ENCODE data around the gene CNOT6. TPM values are rescaled to one million over a fixed set of nuclear protein-coding genes. Genes with fewer than 3 reads are reported as not detected.

CNOT6 gene
- total RNA-seq, 4 donors from 2014 or later = 11.0 to 17.8 (median 15.0) TPM

DNA sequence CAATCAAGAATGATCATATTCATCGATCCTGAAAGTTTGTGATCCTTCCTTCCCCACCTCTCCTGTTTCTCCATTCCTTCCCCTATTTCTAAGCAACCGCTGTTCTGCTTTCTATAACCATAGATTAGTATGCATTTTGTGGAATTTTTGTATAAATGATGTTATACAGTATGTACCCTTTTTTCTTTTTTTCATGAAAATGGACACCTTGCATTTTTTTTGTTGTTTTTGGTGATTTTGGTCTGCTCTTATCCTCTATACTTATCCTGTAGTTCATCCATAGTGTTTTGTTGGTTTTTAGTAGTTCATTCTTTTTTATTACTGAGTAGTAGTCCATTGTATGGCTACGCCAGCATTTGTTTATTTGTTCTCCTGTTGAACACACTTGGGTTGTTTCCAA lies 51.1 kb downstream of the CNOT6 start:
- H3K36me3 ChIP-seq = peaks cover 13% of the 10 kb centered on the region
- TF ChIP-seq, protein P1, sequence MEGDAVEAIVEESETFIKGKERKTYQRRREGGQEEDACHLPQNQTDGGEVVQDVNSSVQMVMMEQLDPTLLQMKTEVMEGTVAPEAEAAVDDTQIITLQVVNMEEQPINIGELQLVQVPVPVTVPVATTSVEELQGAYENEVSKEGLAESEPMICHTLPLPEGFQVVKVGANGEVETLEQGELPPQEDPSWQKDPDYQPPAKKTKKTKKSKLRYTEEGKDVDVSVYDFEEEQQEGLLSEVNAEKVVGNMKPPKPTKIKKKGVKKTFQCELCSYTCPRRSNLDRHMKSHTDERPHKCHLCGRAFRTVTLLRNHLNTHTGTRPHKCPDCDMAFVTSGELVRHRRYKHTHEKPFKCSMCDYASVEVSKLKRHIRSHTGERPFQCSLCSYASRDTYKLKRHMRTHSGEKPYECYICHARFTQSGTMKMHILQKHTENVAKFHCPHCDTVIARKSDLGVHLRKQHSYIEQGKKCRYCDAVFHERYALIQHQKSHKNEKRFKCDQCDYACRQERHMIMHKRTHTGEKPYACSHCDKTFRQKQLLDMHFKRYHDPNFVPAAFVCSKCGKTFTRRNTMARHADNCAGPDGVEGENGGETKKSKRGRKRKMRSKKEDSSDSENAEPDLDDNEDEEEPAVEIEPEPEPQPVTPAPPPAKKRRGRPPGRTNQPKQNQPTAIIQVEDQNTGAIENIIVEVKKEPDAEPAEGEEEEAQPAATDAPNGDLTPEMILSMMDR (IDR thresholded peaks at IDR 0.05) = no peak
- TF ChIP-seq POLR2A (IDR thresholded peaks at IDR 0.05) (no peak), EP300 (IDR thresholded peaks at IDR 0.05) (no peak), POLR2AphosphoS5 (IDR thresholded peaks at IDR 0.05) (no peak)
- no peak overlapping the region for H3K4me3 ChIP-seq
- no peak for DNase-seq (ENCODE audit: low spot score in 2 of 2)
- H3K9me3 ChIP-seq = no peaks in the 10 kb centered on the region
- no peak overlapping the region for H3K27ac ChIP-seq
- H3K27me3 ChIP-seq = no peaks in the 10 kb centered on the region
- WGBS = 94% methylated on average over 3 of the region's 3 CpGs
- H3K4me1 ChIP-seq = no peaks in the 10 kb centered on the region

DNA sequence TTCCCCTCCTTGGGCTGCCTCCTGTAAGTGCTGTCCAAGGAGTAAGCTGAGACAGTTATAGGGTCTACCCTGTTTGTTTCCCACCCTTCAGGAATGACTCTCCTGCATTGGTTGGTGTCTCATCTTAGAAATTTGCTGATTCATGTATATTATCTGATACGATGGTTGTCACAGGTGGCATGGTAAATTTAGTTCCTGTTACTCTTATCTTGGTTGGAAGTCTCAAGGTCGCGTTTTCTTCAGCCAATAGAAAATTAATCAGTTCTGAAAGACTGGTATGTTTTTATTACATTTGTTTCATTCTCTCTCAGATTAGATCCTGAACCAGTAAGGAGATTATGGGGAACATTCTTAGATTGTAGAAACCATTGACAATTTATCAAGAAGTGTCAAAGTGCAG lies 54.4 kb downstream of the CNOT6 start:
- WGBS = 75% methylated on average over 3 of the region's 3 CpGs
- Histone ChIP-seq H3K4me3 (no peak overlapping the region), H3K4me1 (no peaks in the 10 kb centered on the region), H3K9me3 (no peaks in the 10 kb centered on the region), H3K27ac (no peak overlapping the region), H3K36me3 (peaks cover 24% of the 10 kb centered on the region), H3K27me3 (no peaks in the 10 kb centered on the region)
- DNase-seq (ENCODE audit: low spot score in 2 of 2) = no peak
- TF ChIP-seq POLR2A (IDR thresholded peaks at IDR 0.05) (no peak), POLR2AphosphoS5 (IDR thresholded peaks at IDR 0.05) (no peak), EP300 (IDR thresholded peaks at IDR 0.05) (no peak)
- TF ChIP-seq, protein P1 (IDR thresholded peaks at IDR 0.05) = no peak

DNA sequence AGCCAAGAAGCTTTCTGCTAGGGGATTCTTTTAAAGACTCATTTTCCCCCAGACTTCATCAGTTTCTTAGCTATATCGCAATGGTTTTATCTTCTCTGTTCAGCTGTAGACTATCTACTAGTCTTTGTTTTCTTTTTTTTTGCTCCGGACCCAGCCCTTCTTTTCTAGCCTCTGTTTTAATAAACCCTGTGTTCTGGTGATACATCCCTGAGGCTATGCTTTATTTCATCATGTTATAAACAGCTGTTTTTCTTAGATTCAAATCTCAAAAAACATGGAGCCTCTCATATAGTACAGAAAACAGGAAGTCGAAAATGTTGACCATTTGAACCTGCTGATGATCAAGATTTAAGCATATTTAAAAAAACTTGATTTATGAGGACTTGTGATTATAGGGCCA lies 59.4 kb downstream of the CNOT6 start:
- Histone ChIP-seq H3K27me3 (no peaks in the 10 kb centered on the region), H3K36me3 (peaks cover 40% of the 10 kb centered on the region), H3K4me3 (no peak overlapping the region), H3K4me1 (no peaks in the 10 kb centered on the region), H3K27ac (no peak overlapping the region), H3K9me3 (no peaks in the 10 kb centered on the region)
- 85% methylated on average over 3 of the region's 3 CpGs for WGBS
- no peak for TF ChIP-seq EP300 (IDR thresholded peaks at IDR 0.05)
- DNase-seq (ENCODE audit: low spot score in 2 of 2) = no peak

DNA sequence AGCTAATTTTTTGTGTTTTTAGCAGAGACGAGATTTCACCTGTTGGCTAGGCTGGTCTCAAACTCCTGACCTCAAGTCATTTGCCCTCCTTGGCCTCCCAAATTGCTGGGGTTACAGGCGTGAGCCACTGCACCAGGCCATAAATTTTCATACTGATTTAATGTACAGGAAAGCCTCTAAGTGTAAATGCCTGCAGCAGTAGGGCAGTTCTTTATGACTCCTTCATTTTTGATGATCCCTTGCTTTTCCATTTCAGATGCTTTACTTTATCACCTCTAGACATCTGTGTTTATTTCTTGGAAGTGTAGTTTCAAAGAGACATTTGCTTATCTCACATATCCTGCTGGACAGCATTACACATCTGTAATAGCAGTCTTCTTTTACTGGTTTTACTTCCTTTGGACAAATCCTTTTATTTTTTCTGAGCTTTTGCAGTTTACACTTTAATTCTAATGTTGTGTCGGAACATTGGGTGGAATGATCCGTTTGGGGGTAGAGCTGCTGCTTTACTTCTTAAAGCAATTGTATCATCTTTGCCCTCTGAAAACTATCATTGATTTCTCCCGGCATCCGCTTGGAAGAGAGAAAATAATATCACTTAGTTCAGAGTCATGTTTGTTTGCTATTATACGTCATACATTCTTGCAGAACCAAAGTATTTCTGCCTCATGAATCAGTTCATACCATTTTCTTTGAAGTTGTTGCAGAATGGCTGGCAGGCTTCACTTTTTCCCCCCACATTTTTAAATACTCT lies 61.2 kb downstream of the CNOT6 start:
- 82% methylated on average over 7 of the region's 7 CpGs for WGBS
- Histone ChIP-seq H3K9me3 (no peaks in the 10 kb centered on the region), H3K27me3 (no peaks in the 10 kb centered on the region), H3K36me3 (peaks cover 32% of the 10 kb centered on the region), H3K4me3 (no peak overlapping the region), H3K27ac (no peak overlapping the region), H3K4me1 (no peaks in the 10 kb centered on the region)
- TF ChIP-seq POLR2A (IDR thresholded peaks at IDR 0.05) = no peak
- TF ChIP-seq, protein P1 (IDR thresholded peaks at IDR 0.05) = no peak
- no peak for TF ChIP-seq POLR2AphosphoS5 (IDR thresholded peaks at IDR 0.05)
- no peak for TF ChIP-seq EP300 (IDR thresholded peaks at IDR 0.05)
- no peak for DNase-seq (ENCODE audit: low spot score in 2 of 2)

DNA sequence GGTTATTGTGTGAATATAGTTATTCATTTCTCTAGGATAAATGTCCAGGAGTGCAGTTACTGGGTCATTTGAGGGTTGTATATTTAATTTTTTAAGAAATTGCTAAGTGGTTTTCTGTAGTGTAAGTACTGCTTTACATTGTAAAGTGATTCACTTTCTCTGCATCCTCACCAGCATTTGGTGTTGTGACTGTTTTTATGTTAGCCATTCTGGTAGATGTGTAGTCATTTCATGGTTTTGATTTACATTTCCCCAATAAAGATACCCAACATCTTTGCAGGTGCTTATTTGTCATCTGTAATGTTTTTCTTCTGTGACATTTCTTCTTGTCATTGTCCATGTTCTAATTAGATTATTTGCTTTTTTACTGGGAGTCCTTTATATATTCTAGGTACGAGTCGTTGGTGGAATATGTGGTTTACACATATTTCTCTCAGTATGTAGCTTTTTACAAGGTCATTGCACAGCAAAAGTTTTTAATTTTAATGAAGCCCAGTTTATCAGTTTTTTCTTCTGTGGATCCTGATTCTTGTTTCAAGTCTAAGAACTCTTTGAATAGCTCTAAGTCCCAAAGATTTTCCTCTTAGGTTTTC lies 63.1 kb downstream of the CNOT6 start:
- H3K9me3 ChIP-seq = no peaks in the 10 kb centered on the region
- DNase-seq (ENCODE audit: low spot score in 2 of 2) = no peak
- no peak overlapping the region for H3K27ac ChIP-seq
- H3K36me3 ChIP-seq = peaks cover 24% of the 10 kb centered on the region
- no peaks in the 10 kb centered on the region for H3K27me3 ChIP-seq
- TF ChIP-seq POLR2AphosphoS5 (IDR thresholded peaks at IDR 0.05) (no peak), EP300 (IDR thresholded peaks at IDR 0.05) (no peak), POLR2A (IDR thresholded peaks at IDR 0.05) (no peak)
- TF ChIP-seq, protein P1 (IDR thresholded peaks at IDR 0.05) = no peak
- no peak overlapping the region for H3K4me3 ChIP-seq
- H3K4me1 ChIP-seq = no peaks in the 10 kb centered on the region
- 93% methylated on average over 2 of the region's 2 CpGs for WGBS

All from suprapubic skin (tissue), 4 donors.